Measurements from ENCODE around the gene NNAT. TPM values are rescaled to one million over a fixed set of nuclear protein-coding genes. Genes with fewer than 3 reads are reported as not detected.

Gene NNAT
- total and polyA plus RNA-seq, 2 of the 8 experiments (the other 6 are each of a cell fraction or from before 2014, with no cell fraction given) = 66.8 to 175 TPM

DNA sequence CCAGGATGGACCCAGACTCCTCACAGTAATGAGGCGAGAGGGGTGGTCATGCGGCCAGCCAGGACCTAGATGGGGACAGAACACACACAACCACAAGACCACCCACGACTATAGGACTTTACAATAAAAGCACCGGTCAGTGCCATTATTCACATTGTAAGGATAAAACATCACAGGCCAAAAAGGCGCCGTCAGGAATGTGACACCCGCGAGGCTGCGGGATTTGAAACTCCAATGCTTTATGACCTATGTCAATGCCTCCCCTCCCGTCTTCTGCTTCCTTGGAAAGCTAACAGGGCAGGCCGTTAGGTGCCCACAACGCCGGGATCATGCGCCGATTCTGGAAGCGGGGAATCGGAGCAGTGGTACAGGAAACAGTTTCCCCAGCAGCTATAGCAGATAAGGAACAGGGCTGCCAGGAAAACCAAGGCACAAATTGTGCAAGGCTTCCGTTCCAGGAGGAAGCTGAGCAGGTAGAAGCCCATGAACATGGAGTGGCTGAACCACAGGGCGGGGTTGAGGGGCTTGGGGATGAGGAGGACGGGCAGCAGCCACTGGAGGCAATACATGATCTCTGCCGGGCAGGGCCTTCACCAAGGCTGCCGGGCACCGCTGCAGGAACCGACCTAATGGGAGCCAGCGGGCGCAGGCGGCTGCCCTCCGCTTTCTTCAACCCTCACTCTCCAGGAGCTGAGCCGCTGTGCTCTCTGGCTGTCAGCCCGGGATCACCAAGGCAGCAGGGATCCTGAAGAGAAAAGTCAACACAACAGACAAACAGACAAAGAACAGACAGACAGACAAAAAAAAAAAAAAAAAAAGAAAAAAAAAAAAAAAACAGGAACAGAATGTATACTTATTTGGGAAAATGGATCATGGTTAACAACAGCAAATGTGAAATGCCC, 2.2 kb upstream of the NNAT start (continued):
- TF ChIP-seq, protein P1, sequence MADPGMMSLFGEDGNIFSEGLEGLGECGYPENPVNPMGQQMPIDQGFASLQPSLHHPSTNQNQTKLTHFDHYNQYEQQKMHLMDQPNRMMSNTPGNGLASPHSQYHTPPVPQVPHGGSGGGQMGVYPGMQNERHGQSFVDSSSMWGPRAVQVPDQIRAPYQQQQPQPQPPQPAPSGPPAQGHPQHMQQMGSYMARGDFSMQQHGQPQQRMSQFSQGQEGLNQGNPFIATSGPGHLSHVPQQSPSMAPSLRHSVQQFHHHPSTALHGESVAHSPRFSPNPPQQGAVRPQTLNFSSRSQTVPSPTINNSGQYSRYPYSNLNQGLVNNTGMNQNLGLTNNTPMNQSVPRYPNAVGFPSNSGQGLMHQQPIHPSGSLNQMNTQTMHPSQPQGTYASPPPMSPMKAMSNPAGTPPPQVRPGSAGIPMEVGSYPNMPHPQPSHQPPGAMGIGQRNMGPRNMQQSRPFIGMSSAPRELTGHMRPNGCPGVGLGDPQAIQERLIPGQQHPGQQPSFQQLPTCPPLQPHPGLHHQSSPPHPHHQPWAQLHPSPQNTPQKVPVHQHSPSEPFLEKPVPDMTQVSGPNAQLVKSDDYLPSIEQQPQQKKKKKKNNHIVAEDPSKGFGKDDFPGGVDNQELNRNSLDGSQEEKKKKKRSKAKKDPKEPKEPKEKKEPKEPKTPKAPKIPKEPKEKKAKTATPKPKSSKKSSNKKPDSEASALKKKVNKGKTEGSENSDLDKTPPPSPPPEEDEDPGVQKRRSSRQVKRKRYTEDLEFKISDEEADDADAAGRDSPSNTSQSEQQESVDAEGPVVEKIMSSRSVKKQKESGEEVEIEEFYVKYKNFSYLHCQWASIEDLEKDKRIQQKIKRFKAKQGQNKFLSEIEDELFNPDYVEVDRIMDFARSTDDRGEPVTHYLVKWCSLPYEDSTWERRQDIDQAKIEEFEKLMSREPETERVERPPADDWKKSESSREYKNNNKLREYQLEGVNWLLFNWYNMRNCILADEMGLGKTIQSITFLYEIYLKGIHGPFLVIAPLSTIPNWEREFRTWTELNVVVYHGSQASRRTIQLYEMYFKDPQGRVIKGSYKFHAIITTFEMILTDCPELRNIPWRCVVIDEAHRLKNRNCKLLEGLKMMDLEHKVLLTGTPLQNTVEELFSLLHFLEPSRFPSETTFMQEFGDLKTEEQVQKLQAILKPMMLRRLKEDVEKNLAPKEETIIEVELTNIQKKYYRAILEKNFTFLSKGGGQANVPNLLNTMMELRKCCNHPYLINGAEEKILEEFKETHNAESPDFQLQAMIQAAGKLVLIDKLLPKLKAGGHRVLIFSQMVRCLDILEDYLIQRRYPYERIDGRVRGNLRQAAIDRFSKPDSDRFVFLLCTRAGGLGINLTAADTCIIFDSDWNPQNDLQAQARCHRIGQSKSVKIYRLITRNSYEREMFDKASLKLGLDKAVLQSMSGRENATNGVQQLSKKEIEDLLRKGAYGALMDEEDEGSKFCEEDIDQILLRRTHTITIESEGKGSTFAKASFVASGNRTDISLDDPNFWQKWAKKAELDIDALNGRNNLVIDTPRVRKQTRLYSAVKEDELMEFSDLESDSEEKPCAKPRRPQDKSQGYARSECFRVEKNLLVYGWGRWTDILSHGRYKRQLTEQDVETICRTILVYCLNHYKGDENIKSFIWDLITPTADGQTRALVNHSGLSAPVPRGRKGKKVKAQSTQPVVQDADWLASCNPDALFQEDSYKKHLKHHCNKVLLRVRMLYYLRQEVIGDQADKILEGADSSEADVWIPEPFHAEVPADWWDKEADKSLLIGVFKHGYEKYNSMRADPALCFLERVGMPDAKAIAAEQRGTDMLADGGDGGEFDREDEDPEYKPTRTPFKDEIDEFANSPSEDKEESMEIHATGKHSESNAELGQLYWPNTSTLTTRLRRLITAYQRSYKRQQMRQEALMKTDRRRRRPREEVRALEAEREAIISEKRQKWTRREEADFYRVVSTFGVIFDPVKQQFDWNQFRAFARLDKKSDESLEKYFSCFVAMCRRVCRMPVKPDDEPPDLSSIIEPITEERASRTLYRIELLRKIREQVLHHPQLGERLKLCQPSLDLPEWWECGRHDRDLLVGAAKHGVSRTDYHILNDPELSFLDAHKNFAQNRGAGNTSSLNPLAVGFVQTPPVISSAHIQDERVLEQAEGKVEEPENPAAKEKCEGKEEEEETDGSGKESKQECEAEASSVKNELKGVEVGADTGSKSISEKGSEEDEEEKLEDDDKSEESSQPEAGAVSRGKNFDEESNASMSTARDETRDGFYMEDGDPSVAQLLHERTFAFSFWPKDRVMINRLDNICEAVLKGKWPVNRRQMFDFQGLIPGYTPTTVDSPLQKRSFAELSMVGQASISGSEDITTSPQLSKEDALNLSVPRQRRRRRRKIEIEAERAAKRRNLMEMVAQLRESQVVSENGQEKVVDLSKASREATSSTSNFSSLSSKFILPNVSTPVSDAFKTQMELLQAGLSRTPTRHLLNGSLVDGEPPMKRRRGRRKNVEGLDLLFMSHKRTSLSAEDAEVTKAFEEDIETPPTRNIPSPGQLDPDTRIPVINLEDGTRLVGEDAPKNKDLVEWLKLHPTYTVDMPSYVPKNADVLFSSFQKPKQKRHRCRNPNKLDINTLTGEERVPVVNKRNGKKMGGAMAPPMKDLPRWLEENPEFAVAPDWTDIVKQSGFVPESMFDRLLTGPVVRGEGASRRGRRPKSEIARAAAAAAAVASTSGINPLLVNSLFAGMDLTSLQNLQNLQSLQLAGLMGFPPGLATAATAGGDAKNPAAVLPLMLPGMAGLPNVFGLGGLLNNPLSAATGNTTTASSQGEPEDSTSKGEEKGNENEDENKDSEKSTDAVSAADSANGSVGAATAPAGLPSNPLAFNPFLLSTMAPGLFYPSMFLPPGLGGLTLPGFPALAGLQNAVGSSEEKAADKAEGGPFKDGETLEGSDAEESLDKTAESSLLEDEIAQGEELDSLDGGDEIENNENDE (IDR thresholded peaks at IDR 0.05; ENCODE audit: insufficient replicate concordance, low read length) = no peak
- TF ChIP-seq GABPA (IDR thresholded peaks at IDR 0.05; ENCODE audit: borderline replicate concordance, insufficient read depth, low read length) (no peak), PHF8 (conservative IDR thresholded peaks at IDR 0.05; ENCODE audit: low read depth, low read length) (no peak), SP1 (IDR thresholded peaks at IDR 0.05; ENCODE audit: low read depth, low read length) (no peak), TBP (IDR thresholded peaks at IDR 0.05; ENCODE audit: low read depth, low read length) (no peak), TCF12 (IDR thresholded peaks at IDR 0.05; ENCODE audit: low read depth, low read length) (no peak)
- TF ChIP-seq, protein P2, sequence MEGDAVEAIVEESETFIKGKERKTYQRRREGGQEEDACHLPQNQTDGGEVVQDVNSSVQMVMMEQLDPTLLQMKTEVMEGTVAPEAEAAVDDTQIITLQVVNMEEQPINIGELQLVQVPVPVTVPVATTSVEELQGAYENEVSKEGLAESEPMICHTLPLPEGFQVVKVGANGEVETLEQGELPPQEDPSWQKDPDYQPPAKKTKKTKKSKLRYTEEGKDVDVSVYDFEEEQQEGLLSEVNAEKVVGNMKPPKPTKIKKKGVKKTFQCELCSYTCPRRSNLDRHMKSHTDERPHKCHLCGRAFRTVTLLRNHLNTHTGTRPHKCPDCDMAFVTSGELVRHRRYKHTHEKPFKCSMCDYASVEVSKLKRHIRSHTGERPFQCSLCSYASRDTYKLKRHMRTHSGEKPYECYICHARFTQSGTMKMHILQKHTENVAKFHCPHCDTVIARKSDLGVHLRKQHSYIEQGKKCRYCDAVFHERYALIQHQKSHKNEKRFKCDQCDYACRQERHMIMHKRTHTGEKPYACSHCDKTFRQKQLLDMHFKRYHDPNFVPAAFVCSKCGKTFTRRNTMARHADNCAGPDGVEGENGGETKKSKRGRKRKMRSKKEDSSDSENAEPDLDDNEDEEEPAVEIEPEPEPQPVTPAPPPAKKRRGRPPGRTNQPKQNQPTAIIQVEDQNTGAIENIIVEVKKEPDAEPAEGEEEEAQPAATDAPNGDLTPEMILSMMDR (IDR thresholded peaks at IDR 0.05; ENCODE audit: control extremely low read depth in 1 of 3, insufficient read depth in 1 of 3, low read depth in 1 of 3, low read length in 3 of 3) = no peak
